GM23338 (cell line): Measurements from ENCODE around the gene PPP1R14B.

Experiments
- CREB1 ChIP-seq: fragments of 250-450 bp; sonication (Bioruptor Pico); IDR thresholded peaks from 2 replicates; pipeline ENCODE4 v1.5.0; 2020; ENCODE audit warnings: low read depth, mild to moderate bottlenecking, moderate library complexity
- CTCF ChIP-seq, 2 experiments: fragments of 200-600 bp in 1 of 2; sonication (generic) in 1 of 2; conservative IDR thresholded peaks; 2 replicates each; pipeline versions ENCODE4 v1.5.1 to v1.6.1; 2016 to 2017; ENCODE audit warnings: antibody characterized with exemption in 2 of 2, low read depth in 2 of 2, mild to moderate bottlenecking in 2 of 2, moderate library complexity in 1 of 2
- ETS1 ChIP-seq: IDR thresholded peaks from 2 replicates; pipeline ENCODE4 v1.6.1; 2016; ENCODE audit warnings: antibody characterized with exemption
- EZH2 ChIP-seq: fragments of 200-600 bp; sonication (generic); IDR thresholded peaks from one replicate; pipeline ENCODE4 v1.8.0; 2017; ENCODE audit warnings: antibody characterized with exemption, mild to moderate bottlenecking, low read depth; ENCODE audit not compliant: unreplicated experiment
- EZH2phosphoT487 ChIP-seq: fragments of 200-600 bp; sonication (generic); IDR thresholded peaks from one replicate; pipeline ENCODE4 v1.8.1; 2018; ENCODE audit warnings: antibody characterized with exemption; ENCODE audit not compliant: unreplicated experiment
- JUNB ChIP-seq: IDR thresholded peaks from one replicate; pipeline ENCODE4 v1.6.1; 2016; ENCODE audit warnings: antibody characterized with exemption; ENCODE audit not compliant: unreplicated experiment
- POLR2AphosphoS5 ChIP-seq: IDR thresholded peaks from 2 replicates; pipeline ENCODE4 v1.6.1; 2016; ENCODE audit warnings: antibody characterized with exemption, low read depth
- REST ChIP-seq: IDR thresholded peaks from one replicate; pipeline ENCODE4 v1.6.1; 2018; ENCODE audit warnings: antibody characterized with exemption; ENCODE audit not compliant: unreplicated experiment
- ZNF114 ChIP-seq: fragments of 250-450 bp; sonication (Bioruptor Pico); IDR thresholded peaks from 2 replicates; pipeline ENCODE4 v1.5.0; 2020; ENCODE audit warnings: mild to moderate bottlenecking, moderate library complexity

GRCh38 chr11:64255135-64256128 is 8.7 kb upstream of the PPP1R14B start:
- TF ChIP-seq CTCF (conservative IDR thresholded peaks at IDR 0.05; ENCODE audit: low read depth in 2 of 2) = no peak
- no peak for TF ChIP-seq POLR2AphosphoS5
- TF ChIP-seq REST = no peak
- TF ChIP-seq EZH2phosphoT487 = no peak
- no peak for TF ChIP-seq EZH2
- TF ChIP-seq JUNB = no peak
- TF ChIP-seq ZNF114 (CRISPR knock-in tag) = no peak
- TF ChIP-seq CREB1 = no peak
- no peak for TF ChIP-seq ETS1
